WTC11 (cell line): ENCODE measurements around the gene APOH.

Experiments used
- CREB1 ChIP-seq: sonication (generic); formaldehyde crosslinking; IDR thresholded peaks from 2 replicates; pipeline ENCODE4 v1.8.0; 2023; ENCODE audit warnings: mild to moderate bottlenecking, missing genetic modification reagents
- ESRRA ChIP-seq: sonication (generic); formaldehyde crosslinking; IDR thresholded peaks from 2 replicates; pipeline ENCODE4 v1.8.1; 2022; ENCODE audit warnings: mild to moderate bottlenecking, missing genetic modification reagents, borderline replicate concordance
- NFYB ChIP-seq: sonication (generic); formaldehyde crosslinking; conservative IDR thresholded peaks from 2 replicates; pipeline ENCODE4 v1.8.0; 2022; ENCODE audit warnings: low read depth, missing genetic modification reagents
- SP1 ChIP-seq: sonication (generic); formaldehyde crosslinking; conservative IDR thresholded peaks from 2 replicates; pipeline ENCODE4 v1.8.1; 2022; ENCODE audit warnings: missing genetic modification reagents
- ZNF416 ChIP-seq: fragments of 250-450 bp; sonication (Bioruptor Pico); IDR thresholded peaks from 2 replicates; pipeline ENCODE4 v1.9.0; 2021; ENCODE audit warnings: mild to moderate bottlenecking, inconsistent platforms
- TF ChIP-seq, protein P1 (sequence below): fragments of 200-600 bp; IDR thresholded peaks from 2 replicates; pipeline ENCODE4 v1.8.0; 2022; ENCODE audit warnings: antibody characterized with exemption
- TF ChIP-seq, protein P2 (sequence below): sonication (generic); formaldehyde crosslinking; IDR thresholded peaks from 2 replicates; pipeline ENCODE4 v1.8.1; 2023; ENCODE audit warnings: mild to moderate bottlenecking, missing genetic modification reagents
- TF ChIP-seq, protein P3 (sequence below): sonication (generic); formaldehyde crosslinking; IDR thresholded peaks from 2 replicates; pipeline ENCODE4 v1.8.0; 2022; ENCODE audit warnings: mild to moderate bottlenecking, missing genetic modification reagents

DNA sequence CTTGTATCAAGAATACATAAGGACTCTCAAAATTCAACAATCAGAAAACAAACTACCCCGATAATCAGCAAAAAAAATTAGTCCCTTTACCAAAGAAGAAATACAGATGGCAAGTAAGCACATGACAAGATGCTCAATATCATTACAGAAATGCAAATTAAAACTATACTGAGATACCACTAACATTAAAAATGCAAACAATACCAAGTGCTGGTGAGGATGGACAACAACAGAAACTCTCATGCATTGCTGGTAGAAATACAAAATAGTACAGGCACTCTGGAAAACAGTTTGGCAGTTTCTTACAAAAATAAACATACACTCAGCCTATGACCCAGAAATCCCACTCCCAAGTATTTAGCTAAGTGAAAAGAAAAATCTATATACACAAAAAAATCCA, 44.8 kb downstream of the APOH start:
- TF ChIP-seq, protein P1, sequence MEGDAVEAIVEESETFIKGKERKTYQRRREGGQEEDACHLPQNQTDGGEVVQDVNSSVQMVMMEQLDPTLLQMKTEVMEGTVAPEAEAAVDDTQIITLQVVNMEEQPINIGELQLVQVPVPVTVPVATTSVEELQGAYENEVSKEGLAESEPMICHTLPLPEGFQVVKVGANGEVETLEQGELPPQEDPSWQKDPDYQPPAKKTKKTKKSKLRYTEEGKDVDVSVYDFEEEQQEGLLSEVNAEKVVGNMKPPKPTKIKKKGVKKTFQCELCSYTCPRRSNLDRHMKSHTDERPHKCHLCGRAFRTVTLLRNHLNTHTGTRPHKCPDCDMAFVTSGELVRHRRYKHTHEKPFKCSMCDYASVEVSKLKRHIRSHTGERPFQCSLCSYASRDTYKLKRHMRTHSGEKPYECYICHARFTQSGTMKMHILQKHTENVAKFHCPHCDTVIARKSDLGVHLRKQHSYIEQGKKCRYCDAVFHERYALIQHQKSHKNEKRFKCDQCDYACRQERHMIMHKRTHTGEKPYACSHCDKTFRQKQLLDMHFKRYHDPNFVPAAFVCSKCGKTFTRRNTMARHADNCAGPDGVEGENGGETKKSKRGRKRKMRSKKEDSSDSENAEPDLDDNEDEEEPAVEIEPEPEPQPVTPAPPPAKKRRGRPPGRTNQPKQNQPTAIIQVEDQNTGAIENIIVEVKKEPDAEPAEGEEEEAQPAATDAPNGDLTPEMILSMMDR = no peak
- TF ChIP-seq ZNF416 (CRISPR knock-in tag) (no peak), SP1 (no peak), CREB1 (CRISPR knock-in tag) (no peak), ESRRA (CRISPR knock-in tag) (no peak), NFYB (CRISPR knock-in tag) (no peak)
- TF ChIP-seq, protein P2, sequence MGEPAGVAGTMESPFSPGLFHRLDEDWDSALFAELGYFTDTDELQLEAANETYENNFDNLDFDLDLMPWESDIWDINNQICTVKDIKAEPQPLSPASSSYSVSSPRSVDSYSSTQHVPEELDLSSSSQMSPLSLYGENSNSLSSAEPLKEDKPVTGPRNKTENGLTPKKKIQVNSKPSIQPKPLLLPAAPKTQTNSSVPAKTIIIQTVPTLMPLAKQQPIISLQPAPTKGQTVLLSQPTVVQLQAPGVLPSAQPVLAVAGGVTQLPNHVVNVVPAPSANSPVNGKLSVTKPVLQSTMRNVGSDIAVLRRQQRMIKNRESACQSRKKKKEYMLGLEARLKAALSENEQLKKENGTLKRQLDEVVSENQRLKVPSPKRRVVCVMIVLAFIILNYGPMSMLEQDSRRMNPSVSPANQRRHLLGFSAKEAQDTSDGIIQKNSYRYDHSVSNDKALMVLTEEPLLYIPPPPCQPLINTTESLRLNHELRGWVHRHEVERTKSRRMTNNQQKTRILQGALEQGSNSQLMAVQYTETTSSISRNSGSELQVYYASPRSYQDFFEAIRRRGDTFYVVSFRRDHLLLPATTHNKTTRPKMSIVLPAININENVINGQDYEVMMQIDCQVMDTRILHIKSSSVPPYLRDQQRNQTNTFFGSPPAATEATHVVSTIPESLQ (CRISPR knock-in tag) = no peak
- TF ChIP-seq, protein P3, sequence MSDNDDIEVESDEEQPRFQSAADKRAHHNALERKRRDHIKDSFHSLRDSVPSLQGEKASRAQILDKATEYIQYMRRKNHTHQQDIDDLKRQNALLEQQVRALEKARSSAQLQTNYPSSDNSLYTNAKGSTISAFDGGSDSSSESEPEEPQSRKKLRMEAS (CRISPR knock-in tag) = no peak
